Heart right ventricle (tissue), 16 donors: ENCODE data around the gene KCTD5. TPM values are rescaled to one million over a fixed set of nuclear protein-coding genes. Genes with fewer than 3 reads are reported as not detected.

ENCODE experiments used
- ATAC-seq, 8 donors: fragments of 200-7000 bp; cut with Tn5 transposase; one replicate each; pipeline ENCODE4 v1.9.1; 2020; ENCODE audit warnings: mild to moderate bottlenecking in 8 of 8, moderate library complexity in 8 of 8, moderate number of reproducible peaks in 1 of 8
- DNase-seq, 2 donors: peaks; one replicate each; pipeline ENCODE4 v3.0.0-alpha.2; 2020
- H3K27ac ChIP-seq, 10 donors: fragments of 200-600 bp; sonication (generic) in 2 of 10; one replicate each; pipeline versions ENCODE4 v1.5.0 to v1.8.0; 2020 to 2022; ENCODE audit warnings: mild to moderate bottlenecking in 3 of 10
- H3K27me3 ChIP-seq, 7 donors: fragments of 200-600 bp; one replicate each; pipeline ENCODE4 v1.8.0; 2021 to 2022; ENCODE audit warnings: mild to moderate bottlenecking in 2 of 7
- H3K36me3 ChIP-seq, 9 donors: fragments of 200-600 bp; sonication (generic) in 1 of 9; one replicate each; pipeline versions ENCODE4 v1.5.0 to v1.8.0; 2020 to 2022; ENCODE audit warnings: mild to moderate bottlenecking in 2 of 9
- H3K4me1 ChIP-seq, 9 donors: fragments of 200-600 bp; sonication (generic) in 1 of 9; one replicate each; pipeline versions ENCODE4 v1.5.0 to v1.8.0; 2020 to 2022; ENCODE audit warnings: mild to moderate bottlenecking in 4 of 9
- H3K4me3 ChIP-seq, 10 donors: fragments of 200-600 bp; sonication (generic) in 2 of 10; one replicate each; pipeline versions ENCODE4 v1.5.0 to v1.8.0; 2020 to 2022; ENCODE audit warnings: mild to moderate bottlenecking in 7 of 10, moderate library complexity in 2 of 10
- H3K9me3 ChIP-seq, 11 donors: fragments of 200-600 bp in 10 of 11; sonication (generic) in 2 of 11; one replicate each; pipeline versions ENCODE4 v1.5.0 to v1.8.0; 2013 to 2022; ENCODE audit warnings: mild to moderate bottlenecking in 2 of 11, control low read depth in 1 of 11, moderate library complexity in 1 of 11
- WGBS, 2 donors: extraction: QIAGEN DNeasy Blood & Tissue Kit; methylation state at CpG; one replicate each; pipeline ENCODE4 v1.1.7; 2013; ENCODE audit warnings: inconsistent platforms in 1 of 2; 5-methylcytosine and 5-hydroxymethylcytosine counted together
- intact Hi-C, 10 donors: fragments of 100-400 bp; cut with DNase I; formaldehyde crosslinking; loops; one replicate each; pipeline versions ENCODE4 v1.11.1 to v1.14.2; 2022
- polyA plus RNA-seq, 2 donors: library from polyadenylated mRNA; stranded (reverse); fragments of 200-250 nt; gene quantifications; one replicate each; pipeline ENCODE4 v1.2.3, GENCODE V29; 2013
- total RNA-seq, 10 donors: library from RNA; stranded (reverse); fragmentation: NEBNext Ultra II Directional in 3 of 10; extraction: Animal tissue kit (Norgen Biotek cat#: 25700) in 3 of 10; gene quantifications; one replicate each; pipeline versions ENCODE4 v1.2.1 to v1.2.4, GENCODE V29; 2021 to 2023
- TF ChIP-seq, protein P1 (sequence below), 9 donors: fragments of 200-600 bp; sonication (generic) in 2 of 9; IDR thresholded peaks; one replicate each; pipeline versions ENCODE4 v1.5.0 to v1.8.0; 2021 to 2022; ENCODE audit warnings: antibody characterized with exemption in 9 of 9, mild to moderate bottlenecking in 5 of 9, moderate library complexity in 1 of 9
- donor health status: Arrhythmogenic right ventricular cardiomyopathy.
- donor health status: ischemic (EF 13 %, LVEDD 7.1; RV severe dilation, severe dysfunction).
- donor health status: healthy with polysubstance abuse.
- donor health status: DM: no; HTN: yes; CAD: no.
- donor health status: DM: no; HTN: no; CAD: no.
- donor health status: ischemic (EF 25% LVEDD 6.9; RV normal size, moderate dysfunction).
- donor health status: ischemic (EF 25% LVEDD 5.7; RV mildly dilated, moderate dysfunction).
- donor health status: healthy.
- donor health status: DM: yes; HTN: yes; CAD: no.
- donor health status: Ischemic cardiomyopathy.
- donor health status: ischemic (EF 35%, LVEDD 5.7; RV mildly dilated, moderate dysfunction).
- donor health status: nonischemic (EF 11% LVEDD 7.7; RV severe dilation, severe dysfunction).
- donor health status: DM: yes; HTN: yes; CAD: no.
- donor health status: PGD.
- donor health status: ischemic (EF 29% LVEDD 5.4; RV normal size, mild dysfunction).
- donor health status: nonischemic (EF 23%, LVEDD 6.1; RV moderate dilation, normal function).

The KCTD5 gene
- total and polyA plus RNA-seq, 12 donors, result 8.5 to 22.4 (median 11.6) TPM

DNA sequence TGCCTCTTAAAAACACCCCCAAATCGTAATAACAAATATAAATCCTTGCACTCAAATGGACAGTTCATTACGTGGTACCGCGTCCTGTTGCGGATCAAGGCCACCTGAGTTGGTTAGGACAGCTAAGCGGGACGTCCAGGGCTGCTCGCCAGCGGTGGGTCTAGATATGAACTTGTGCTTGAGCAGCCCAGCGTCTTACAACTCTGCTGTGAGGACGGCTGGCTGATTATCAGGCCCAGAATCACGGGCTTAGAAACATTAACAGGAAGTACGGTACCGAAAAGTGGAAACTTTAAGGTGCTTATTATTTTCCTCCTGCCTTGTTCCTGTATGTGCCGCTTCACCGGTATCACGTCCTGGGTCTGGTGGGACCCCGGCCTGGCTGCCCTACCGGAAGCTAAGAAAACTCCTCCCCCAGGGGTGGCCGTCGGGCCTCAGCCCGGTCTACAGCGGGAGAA, 69.3 kb downstream of the KCTD5 start:
- 48 to 55% methylated on average over 23 of the region's 23 CpGs for WGBS, 2 donors
- H3K4me3 ChIP-seq, result peak overlapping the region; percentile 68 to 94 (median 82)
- intact Hi-C loops, result loop anchor here in 3 of 10 donors (1.0 to 2.0 kb wide), 3 partner anchors 25 to 30 kb away; partner anchors contain the start of gene ELOB (in 2 of the 3)
- H3K4me1 ChIP-seq, result peaks cover 6 to 43% (median 37%) of the 10 kb centered on the region in 9 donors
- DNase-seq (no peak), ATAC-seq (no peak)
- H3K36me3 ChIP-seq, result peaks cover 0 to 6% (median 0%) of the 10 kb centered on the region in 9 donors
- TF ChIP-seq, protein P1, sequence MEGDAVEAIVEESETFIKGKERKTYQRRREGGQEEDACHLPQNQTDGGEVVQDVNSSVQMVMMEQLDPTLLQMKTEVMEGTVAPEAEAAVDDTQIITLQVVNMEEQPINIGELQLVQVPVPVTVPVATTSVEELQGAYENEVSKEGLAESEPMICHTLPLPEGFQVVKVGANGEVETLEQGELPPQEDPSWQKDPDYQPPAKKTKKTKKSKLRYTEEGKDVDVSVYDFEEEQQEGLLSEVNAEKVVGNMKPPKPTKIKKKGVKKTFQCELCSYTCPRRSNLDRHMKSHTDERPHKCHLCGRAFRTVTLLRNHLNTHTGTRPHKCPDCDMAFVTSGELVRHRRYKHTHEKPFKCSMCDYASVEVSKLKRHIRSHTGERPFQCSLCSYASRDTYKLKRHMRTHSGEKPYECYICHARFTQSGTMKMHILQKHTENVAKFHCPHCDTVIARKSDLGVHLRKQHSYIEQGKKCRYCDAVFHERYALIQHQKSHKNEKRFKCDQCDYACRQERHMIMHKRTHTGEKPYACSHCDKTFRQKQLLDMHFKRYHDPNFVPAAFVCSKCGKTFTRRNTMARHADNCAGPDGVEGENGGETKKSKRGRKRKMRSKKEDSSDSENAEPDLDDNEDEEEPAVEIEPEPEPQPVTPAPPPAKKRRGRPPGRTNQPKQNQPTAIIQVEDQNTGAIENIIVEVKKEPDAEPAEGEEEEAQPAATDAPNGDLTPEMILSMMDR (IDR thresholded peaks at IDR 0.05), result no peak
- no peaks in the 10 kb centered on the region for H3K27me3 ChIP-seq
- H3K27ac ChIP-seq, result peak overlapping the region; percentile 94 to 100 (median 100)
- peaks cover 0 to 5% (median 0%) of the 10 kb centered on the region in 11 donors for H3K9me3 ChIP-seq

DNA sequence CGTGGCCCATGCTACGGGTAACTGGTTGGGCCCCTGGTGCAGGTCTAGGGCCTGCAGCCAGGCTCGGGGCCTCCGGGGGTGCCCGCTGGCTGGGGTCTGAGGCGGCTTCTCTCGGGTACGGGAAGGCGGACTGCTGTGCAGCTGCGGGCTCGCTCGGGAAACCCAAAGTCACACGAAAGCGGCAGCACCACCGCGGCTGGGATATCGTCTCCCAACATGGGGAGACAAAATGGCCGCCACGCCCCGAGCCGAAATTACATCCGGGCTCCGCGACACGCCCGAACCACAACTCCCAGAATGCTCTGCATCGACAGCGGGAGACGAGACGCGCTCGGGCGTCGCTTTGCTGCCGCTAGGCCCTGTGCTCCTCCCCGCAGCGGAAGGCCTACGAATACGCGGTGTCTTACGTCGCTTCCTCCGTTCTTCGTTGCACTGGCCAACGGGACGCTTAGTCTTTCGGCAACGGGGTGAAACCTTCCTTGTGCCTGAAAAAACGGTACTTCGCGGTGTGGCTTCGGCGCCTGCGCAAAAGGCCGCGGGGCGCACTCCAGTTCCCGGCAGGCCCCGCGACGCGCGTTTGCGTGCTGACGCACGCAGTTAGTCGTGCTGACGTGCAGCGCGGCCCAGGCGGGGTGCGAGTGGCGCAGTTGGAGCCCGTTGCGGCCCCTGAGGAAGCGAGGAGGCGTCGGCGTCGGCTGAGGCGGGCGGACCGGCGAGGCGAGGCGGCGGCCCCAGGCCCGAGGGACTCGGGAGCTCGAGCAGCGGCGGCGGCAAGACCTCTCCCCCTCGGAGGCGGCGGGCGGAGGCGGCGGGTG, 69.9 kb downstream of the KCTD5 start, which contains the start of gene SRRM2:
SRRM2 (plus strand) TSS at position 604 of the 815 bp plus-strand sequence. CDS start 3,727 bp downstream, outside the sequence.
- Histone ChIP-seq H3K4me1 (peaks cover 12 to 49% (median 44%) of the 10 kb centered on the region in 9 donors), H3K36me3 (peaks cover 0 to 12% (median 3%) of the 10 kb centered on the region in 9 donors), H3K27ac (peak within 1 kb of the TSS; percentile 94 to 100 (median 100)), H3K9me3 (peaks cover 0 to 5% (median 0%) of the 10 kb centered on the region in 11 donors), H3K27me3 (no peaks in the 10 kb centered on the region), H3K4me3 (peak within 1 kb of the TSS; percentile 68 to 94 (median 82))
- 1% methylated on average over 93 to 94 of the region's 99 CpGs for WGBS, 2 donors
- intact Hi-C loops, result loop anchor here in 3 of 10 donors (1.0 to 2.0 kb wide), 3 partner anchors 25 to 31 kb away; partner anchors contain the start of gene ELOB (in 2 of the 3)
- ATAC-seq (peak; percentile 94 to 97 (median 96)), DNase-seq (peak; percentile 94 to 96)
- TF ChIP-seq, protein P1 (IDR thresholded peaks at IDR 0.05), result peak in 2 of 9 donors; percentile 10 to 23

DNA sequence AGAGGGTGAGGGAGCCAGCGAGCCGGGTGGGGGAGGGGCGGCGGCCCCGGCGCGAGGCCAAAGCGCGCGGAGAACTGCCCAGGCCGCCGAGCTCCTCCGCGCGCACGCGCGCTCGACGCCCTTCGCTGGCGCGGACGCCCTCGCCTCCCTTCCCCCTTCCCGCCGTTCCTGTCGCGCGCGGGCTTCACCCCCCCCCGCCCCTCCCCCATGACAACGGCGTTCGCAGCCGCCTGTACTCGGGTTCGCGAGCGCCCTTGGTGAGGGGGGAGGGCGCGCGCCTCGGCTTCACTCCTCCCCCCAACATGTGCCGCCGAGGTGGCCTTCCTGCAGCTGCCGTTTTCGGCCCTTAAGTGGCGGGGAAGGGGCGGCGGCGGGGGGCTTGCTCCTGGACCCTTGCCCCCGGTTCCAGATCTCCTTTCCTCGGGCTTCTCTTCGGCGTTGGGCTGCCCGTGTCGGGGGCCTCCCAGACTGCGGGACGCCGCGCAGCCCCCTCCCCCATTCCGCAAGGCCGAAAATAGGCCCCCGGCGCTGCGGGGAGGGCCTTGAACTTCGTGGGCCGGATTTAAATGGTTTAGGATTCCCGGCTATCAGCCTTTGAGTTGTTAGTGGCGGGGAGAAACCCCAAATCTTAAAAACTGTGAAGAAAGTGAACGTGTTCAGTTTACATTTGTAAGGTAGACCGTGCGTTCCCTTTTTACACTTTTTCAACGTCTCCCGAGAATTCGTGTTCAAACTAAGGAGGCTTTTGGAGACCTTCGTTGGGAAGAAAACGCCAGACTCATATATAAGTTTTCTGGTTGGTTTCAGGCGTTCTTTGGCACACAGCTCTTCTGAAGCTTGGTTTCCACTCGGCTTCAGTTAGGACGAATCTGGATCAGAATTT, 70.8 kb downstream of the KCTD5 start:
- H3K4me1 ChIP-seq, result peaks cover 13 to 57% (median 48%) of the 10 kb centered on the region in 9 donors
- H3K36me3 ChIP-seq, result peaks cover 0 to 20% (median 11%) of the 10 kb centered on the region in 9 donors
- intact Hi-C loops, result loop anchor here in 4 of 10 donors (1.0 to 2.0 kb wide), 4 partner anchors 23 to 32 kb away; partner anchors contain the start of gene ELOB (in 3 of the 4)
- H3K27me3 ChIP-seq, result no peaks in the 10 kb centered on the region
- peak overlapping the region; percentile 94 to 100 (median 100) for H3K27ac ChIP-seq
- TF ChIP-seq, protein P1 (IDR thresholded peaks at IDR 0.05), result no peak
- peak overlapping the region; percentile 68 to 94 (median 82) for H3K4me3 ChIP-seq
- 1% methylated on average over 51 to 78 of the region's 82 CpGs for WGBS, 2 donors
- DNase-seq (peak; percentile 86 to 88), ATAC-seq (peak; percentile 63 to 89 (median 82))
- peaks cover 0 to 5% (median 0%) of the 10 kb centered on the region in 11 donors for H3K9me3 ChIP-seq
